GM21786 (cell line): ENCODE data around the gene CDC25A.
"Not testable (repeated sequence)": the region's sequence is repeated elsewhere in the genome, so short reads cannot be mapped to it uniquely, and the experiment has no call there.

Source experiments
- ATAC-seq: cut with Tn5 transposase; IDR thresholded peaks from one replicate; pipeline ENCODE4 v1.9.1; 2021; ENCODE audit not compliant: unreplicated experiment

The CDC25A gene

DNA sequence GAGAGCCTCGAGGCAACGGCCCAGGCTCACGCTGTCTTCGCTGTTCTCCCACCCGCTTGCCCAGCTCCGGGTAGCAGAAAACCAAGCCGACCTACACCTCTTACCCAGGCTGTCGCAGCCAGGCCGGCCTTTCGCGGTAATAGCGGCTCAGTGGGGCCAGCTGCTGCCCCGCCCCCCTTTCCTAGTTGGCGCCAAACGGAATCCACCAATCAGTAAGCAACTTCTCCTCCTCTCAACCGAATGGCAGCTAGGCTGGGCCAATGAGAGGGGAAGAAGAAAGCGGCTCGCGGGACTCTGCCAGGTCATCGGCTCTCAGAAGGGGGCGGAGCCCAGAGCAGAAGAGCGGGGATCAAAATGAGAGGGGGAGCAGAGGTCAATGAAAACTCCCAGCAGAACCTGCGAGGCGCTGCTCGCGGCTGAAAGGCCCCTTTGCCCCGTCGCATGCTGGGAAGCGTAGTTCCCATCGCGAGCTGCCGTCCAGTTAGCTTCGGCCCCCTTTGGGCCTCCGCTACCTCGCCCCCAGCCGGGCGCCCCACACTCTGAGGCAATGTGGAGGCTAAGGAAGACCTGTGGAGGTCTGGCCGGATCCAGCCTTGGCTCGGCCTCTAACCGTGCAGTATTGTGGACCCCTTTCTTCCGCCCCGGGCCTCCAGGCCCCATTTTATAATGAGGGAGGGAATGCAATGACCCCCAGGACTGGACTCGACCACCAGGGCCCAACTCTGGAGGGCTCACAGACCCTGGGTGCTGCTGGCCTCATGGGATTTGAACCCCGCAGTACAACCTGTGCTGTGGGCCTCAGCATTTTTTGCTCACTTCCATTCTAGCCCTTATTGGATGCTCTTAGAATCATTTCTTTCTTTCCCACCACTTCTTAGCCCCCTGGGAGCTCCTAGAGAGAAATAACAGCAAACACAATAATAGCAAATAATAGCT lies at the start of gene CDC25A:
CDC25A (minus strand) TSS at position 152 of the 936 bp plus-strand sequence. CDS start 470 bp downstream, outside the sequence.
- peak; percentile 95 for ATAC-seq

GRCh38 chr3:48236531-48236930 lies 48.3 kb upstream of the CDC25A start:
- ATAC-seq, result no peak

DNA sequence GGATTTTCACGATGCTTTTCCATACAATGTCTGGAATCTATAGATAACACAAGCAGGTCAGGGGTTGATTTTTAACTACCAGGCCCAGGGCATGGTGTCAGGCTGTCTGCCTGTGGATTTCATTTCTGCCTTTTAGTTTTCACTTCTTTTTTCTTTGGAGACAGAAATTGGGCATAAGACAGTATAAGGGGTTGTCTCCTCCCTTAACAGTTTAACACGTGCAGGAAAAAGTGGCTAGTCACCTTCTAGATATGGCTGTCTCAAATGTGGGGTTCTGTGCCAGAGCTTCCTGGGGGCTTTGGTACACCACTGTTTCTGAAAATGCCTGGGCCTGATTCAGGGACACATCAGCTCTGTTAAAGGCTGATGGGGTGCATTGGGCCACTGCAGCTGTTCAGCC lies 45.3 kb upstream of the CDC25A start:
- ATAC-seq, result no peak

DNA sequence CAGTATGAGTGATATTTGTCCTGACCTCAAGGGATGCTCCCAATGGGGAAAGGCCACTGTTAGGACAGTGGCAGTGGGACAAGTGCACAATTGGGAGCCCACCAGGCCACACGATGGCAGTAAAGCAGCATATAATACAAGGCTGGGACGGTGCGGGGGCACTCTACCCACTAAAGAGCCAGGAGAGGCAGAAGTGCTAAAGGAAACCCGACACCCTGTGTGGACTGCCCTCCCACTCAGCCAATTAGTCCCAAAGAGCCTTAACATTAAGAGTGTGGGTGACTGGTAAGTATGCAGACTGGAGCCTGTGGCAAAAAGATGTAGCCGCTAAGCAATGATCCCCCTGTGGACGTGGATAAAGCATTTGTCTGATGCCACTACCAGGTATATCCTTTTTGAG lies 44.5 kb upstream of the CDC25A start:
- peak; percentile 48 for ATAC-seq

DNA sequence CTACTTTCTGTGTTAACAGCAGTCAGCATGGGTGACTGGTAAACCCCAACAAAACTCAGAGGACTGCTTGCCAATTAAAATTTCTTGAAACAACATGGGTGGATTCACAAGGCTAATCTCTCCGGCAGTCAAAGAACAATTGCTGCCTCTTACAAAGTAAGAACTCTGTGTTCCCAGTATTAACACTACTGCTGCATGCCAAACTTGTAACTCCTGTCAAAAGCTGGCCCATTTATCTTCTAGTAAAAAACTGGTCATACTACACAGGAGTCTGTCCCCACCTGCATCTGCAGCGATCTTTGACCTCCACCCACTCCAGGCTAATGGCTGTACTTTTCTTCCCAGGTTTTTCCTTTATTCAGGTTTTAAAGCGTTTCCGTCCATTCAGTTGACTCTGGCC lies 44.0 kb upstream of the CDC25A start:
- no peak for ATAC-seq

DNA sequence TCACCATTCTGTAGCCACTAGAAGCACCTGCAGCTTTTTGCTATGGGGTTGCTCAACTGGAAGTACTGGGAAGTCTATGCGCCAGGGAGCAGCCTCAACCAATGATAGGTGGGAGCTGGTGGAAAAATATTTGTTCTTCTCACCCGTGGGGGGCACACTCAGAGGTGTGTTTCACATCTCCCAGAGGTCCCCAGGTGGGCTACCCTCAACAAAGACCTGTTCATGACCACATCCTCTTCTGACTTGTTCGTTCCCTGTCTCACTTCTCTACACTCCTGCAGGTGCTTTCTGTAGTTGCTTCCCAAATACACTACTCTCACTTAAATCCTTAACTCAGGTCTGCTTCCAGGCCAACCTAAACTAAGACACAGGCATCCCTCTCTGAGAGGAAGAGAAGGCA lies 38.7 kb upstream of the CDC25A start:
- no peak for ATAC-seq

DNA sequence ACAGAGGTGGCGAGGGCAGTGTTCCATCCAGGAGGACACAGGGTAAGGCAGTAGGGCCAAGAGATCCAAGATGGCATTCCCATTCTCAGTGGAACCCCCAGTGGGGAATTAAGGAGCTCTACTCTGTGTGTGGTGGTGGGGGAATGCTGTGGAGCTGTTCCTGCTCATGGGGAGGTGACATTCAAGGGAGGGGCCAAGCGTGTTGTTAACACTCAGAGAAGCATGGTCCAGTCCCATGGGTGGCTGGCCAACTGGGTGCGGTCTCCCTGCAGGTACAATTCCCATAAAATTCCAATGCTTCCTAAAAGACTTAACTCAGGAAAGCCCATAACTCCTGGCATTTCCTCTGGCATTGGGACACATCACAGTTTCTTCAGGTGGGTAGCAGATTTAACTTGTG lies 37.4 kb upstream of the CDC25A start:
- ATAC-seq, result no peak

DNA sequence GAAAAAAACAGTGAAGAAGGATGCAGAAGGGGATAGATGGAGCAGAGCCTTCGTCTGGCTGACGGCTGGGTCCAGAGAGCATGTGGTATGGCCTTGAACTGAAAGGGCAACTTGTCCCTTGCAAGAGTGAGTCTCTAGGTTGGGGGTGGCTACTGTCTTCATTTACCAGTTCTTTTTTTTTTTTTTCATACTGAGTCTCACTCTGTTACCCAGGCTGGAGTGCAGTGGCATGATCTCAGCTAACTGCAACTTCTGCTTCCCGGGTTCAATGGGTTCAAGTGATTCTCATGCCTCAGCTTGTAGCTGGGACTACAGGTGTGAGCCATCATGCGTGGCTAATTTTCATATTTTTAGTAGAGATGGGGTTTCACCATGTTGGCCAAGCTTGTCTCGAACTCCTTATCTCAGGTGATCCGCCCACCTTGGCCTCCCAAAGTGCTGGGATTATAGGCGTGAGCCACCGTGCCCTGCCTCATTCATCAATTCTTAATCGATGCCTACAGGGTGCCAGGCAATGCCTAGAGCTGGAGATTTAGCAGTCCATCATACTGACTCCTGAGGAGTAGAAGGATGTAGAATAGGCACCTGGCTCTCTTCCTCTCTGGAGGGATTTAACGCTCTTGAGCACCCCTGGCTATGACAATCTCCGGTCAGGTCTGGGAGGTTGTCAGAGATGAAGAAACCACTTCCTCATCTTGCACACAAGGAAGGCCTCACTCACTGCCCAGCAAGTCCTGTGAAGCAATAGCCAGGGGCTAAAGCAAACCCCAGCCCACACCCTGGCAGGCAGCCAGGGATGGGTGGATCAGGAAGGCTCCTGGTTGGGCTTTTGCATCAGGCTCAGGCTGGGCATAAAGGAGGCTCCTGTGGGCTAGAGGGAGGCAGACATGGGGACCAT lies 34.6 kb upstream of the CDC25A start, which contains the start of gene CAMP:
CAMP (plus strand) TSS at position 880 of the 898 bp plus-strand sequence; CDS start at position 897, 17 bp downstream.
- ATAC-seq, result peak; percentile 62

GRCh38 chr3:48220746-48221145 lies 32.5 kb upstream of the CDC25A start:
- no peak for ATAC-seq

GRCh38 chr3:48219543-48219942 lies 31.3 kb upstream of the CDC25A start:
- ATAC-seq, result no peak

DNA sequence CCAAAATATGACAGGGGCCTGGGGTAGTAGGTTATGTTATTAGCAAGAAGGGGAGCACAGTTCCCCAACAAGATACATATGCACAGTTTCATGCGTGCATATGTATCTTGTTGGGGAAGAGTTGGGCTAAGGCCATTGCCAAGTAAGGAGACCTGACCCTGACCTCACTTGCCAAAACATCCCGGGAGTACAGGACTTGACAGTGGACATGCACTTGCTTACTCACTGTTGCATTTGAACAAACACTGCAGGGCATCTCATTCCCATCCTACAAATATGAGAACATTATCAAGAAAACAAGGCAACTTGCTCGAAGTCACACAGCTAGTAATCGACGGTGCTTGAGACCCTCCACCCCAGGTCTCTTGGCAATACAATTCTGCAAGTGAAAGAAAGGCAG lies 30.3 kb upstream of the CDC25A start:
- ATAC-seq, result no peak

- ATAC-seq, result no peak
These were observed 29.2 kb upstream of the CDC25A start for GRCh38 chr3:48217449-48217848.

- ATAC-seq, result no peak
These were observed 27.7 kb upstream of the CDC25A start for GRCh38 chr3:48215876-48216275.

GRCh38 chr3:48215466-48215865 lies 27.2 kb upstream of the CDC25A start:
- ATAC-seq, result no peak

DNA sequence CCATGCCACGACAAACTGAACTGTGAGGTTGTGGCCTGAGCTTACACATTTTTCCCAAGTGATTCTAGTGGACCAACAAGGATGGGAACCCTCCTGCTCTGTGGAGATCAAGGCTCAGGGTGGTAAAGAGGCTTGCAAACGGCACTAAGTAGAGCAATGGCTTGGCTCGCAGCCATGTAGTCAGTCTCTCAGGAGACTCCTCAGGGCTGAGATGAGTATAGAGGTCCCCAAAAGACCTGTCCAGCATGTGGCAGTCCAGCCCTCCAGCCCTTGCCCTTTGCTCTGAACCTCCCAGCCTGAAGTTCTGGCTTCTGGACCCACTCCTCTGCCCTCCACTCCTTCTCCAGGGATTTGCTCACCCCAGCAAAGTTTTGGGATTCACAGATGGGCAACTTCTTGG lies 26.8 kb upstream of the CDC25A start:
- ATAC-seq, result no peak

- no peak for ATAC-seq
These were observed 26.0 kb upstream of the CDC25A start for GRCh38 chr3:48214225-48214624.

GRCh38 chr3:48211776-48212175 lies 23.6 kb upstream of the CDC25A start:
- ATAC-seq, result not testable (repeated sequence)

DNA sequence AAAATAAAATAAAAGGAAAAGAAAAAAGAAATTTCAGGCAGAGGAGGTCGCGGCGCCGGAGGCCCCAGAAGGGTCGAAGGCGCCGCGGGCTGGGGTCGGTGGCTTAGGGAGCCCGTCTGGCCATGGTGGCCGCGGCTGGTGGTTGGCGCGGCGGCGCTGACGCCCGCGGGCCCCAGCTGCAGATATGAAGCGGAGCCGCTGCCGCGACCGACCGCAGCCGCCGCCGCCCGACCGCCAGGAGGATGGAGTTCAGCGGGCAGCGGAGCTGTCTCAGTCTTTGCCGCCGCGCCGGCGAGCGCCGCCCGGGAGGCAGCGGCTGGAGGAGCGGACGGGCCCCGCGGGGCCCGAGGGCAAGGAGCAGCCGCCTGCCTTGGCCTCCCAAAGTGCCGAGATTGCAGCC lies 22.3 kb upstream of the CDC25A start:
- not testable (repeated sequence) for ATAC-seq

GRCh38 chr3:48209445-48209844 lies 21.2 kb upstream of the CDC25A start:
- no peak for ATAC-seq

- no peak for ATAC-seq
These were observed 19.9 kb upstream of the CDC25A start for GRCh38 chr3:48208076-48208475.

- ATAC-seq, result no peak
These were observed 14.4 kb upstream of the CDC25A start for GRCh38 chr3:48202632-48203031.

- no peak for ATAC-seq
These were observed 10.9 kb upstream of the CDC25A start for GRCh38 chr3:48199117-48199516.
